Natural killer cell treated with Interleukin-12 subunit alpha and Interleukin-12 subunit beta and Interleukin-15 and Interleukin-18, amount 100 ng/mL, for 72 hours (primary cell): ENCODE results near the gene MKNK1. TPM values are rescaled to one million over a fixed set of nuclear protein-coding genes. Genes with fewer than 3 reads are reported as not detected.

ENCODE experiments used
- ATAC-seq, 2 donors: fragments of 150-1000 bp; cut with Tn5 transposase in 1 of 2; sonication (Bioruptor Pico), chemical (Tn5 transposase) in 1 of 2; 2 replicates each; pipeline ENCODE4 v1.10.0; 2021
- DNase-seq: peaks from one replicate; pipeline ENCODE4 v3.0.0; 2022; ENCODE audit warnings: low spot score
- H3K27ac Mint-ChIP-seq, 2 donors: 1 replicate in 1 of 2; 2 replicates in 1 of 2; pipeline ENCODE4 v1.8.0; 2022; ENCODE audit warnings: mixed read lengths in 2 of 2, mild to moderate bottlenecking in 1 of 2, moderate library complexity in 1 of 2
- H3K27me3 Mint-ChIP-seq, 2 donors: 1 replicate in 1 of 2; 2 replicates in 1 of 2; pipeline ENCODE4 v1.8.0; 2022; ENCODE audit warnings: mixed read lengths in 2 of 2
- H3K36me3 Mint-ChIP-seq: one replicate; pipeline ENCODE4 v1.8.0; 2022; ENCODE audit warnings: mixed read lengths
- H3K4me1 Mint-ChIP-seq, 2 donors: 1 replicate in 1 of 2; 2 replicates in 1 of 2; pipeline ENCODE4 v1.8.0; 2022; ENCODE audit warnings: low read depth in 2 of 2, mixed read lengths in 2 of 2, mild to moderate bottlenecking in 1 of 2
- H3K4me3 Mint-ChIP-seq: one replicate; pipeline ENCODE4 v1.8.0; 2022; ENCODE audit warnings: mixed read lengths
- H3K9me3 Mint-ChIP-seq: 2 replicates; pipeline ENCODE4 v1.8.0; 2022; ENCODE audit warnings: mixed read lengths
- total RNA-seq, 2 donors: library from RNA; stranded (reverse); gene quantifications; one replicate each; pipeline ENCODE4 v1.2.3, GENCODE V29; 2022

Gene MKNK1
- total RNA-seq, 2 donors from 2014 or later, result 63.7 to 89.9 TPM

GRCh38 chr1:46575778-46576177 is 28.3 kb downstream of the MKNK1 start:
- DNase-seq, result no peak
- H3K36me3 Mint-ChIP-seq, result peaks cover 11% of the 10 kb centered on the region
- ATAC-seq, result no peak
- H3K27ac Mint-ChIP-seq, result peak overlapping the region in 1 of 2 donors; percentile 27
- H3K4me3 Mint-ChIP-seq, result no peak overlapping the region
- H3K9me3 Mint-ChIP-seq, result no peaks in the 10 kb centered on the region
- no peaks in the 10 kb centered on the region for H3K27me3 Mint-ChIP-seq
- H3K4me1 Mint-ChIP-seq, result peaks cover 7 to 11% of the 10 kb centered on the region in 2 donors

DNA sequence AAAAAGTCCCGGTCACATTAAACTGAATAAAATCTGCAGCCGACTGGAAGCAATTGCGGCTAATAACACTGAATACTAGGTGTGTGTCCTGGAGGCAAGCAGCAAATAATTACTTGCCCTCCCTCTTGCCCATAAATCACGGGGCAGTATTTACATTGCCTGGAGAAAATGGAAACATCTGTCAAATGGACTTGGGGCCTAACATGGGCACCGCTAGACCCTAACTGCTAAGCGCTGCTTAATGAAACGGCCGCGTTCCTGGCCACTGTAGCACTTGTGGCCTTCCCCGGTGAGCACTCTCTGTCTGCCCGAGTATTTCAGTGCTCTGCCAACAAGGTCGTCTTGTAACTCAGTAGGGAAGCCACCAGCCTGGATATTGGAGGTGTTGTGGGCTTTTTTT is 28.8 kb downstream of the MKNK1 start:
- no peak for DNase-seq
- no peak overlapping the region for H3K4me3 Mint-ChIP-seq
- H3K27ac Mint-ChIP-seq, result peak overlapping the region in 1 of 2 donors; percentile 27
- peaks cover 6% of the 10 kb centered on the region for H3K36me3 Mint-ChIP-seq
- H3K9me3 Mint-ChIP-seq, result no peaks in the 10 kb centered on the region
- ATAC-seq, result no peak
- H3K4me1 Mint-ChIP-seq, result peaks cover 2 to 6% of the 10 kb centered on the region in 2 donors
- no peaks in the 10 kb centered on the region for H3K27me3 Mint-ChIP-seq

- peaks cover 6% of the 10 kb centered on the region for H3K36me3 Mint-ChIP-seq
- no peak for ATAC-seq
- no peak overlapping the region for H3K27ac Mint-ChIP-seq
Observed at GRCh38 chr1:46571691-46572225, 32.3 kb downstream of the MKNK1 start.

GRCh38 chr1:46569884-46570725 is 34.0 kb downstream of the MKNK1 start:
- ATAC-seq, result no peak
- Mint-ChIP-seq H3K27me3 (no peaks in the 10 kb centered on the region), H3K9me3 (no peaks in the 10 kb centered on the region), H3K4me1 (no peaks in the 10 kb centered on the region), H3K36me3 (peaks cover 6% of the 10 kb centered on the region), H3K4me3 (no peak overlapping the region), H3K27ac (no peak overlapping the region)
- no peak for DNase-seq

More at GRCh38 chr1:46571691-46572225, 32.3 kb downstream of the MKNK1 start:
- H3K4me3 Mint-ChIP-seq, result no peak overlapping the region
- H3K27me3 Mint-ChIP-seq, result no peaks in the 10 kb centered on the region
- no peaks in the 10 kb centered on the region for H3K4me1 Mint-ChIP-seq
- no peaks in the 10 kb centered on the region for H3K9me3 Mint-ChIP-seq
- DNase-seq, result no peak

DNA sequence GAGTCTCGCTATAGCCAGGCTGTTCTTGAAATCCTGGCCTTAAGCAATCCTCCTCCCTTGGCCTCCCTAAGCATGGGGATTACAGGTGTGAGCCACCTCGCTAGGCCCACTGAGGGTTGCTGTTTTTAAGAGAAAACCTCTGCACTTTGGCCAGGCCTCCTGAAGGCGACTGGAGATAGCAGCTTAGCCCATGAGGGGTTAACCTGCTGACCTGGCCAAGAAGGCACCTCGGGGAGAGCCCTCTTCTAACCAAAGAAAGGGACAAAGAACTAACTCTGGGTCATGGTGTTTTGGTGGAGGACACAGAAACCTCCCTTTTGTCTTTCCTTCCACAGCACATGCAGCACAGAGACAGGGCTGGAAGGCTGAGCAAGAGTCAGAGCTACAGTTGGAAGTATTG is 35.0 kb downstream of the MKNK1 start:
- Mint-ChIP-seq H3K27ac (no peak overlapping the region), H3K27me3 (no peaks in the 10 kb centered on the region)

GRCh38 chr1:46568461-46568891 is 35.6 kb downstream of the MKNK1 start:
- Mint-ChIP-seq H3K27ac (no peak overlapping the region), H3K4me1 (no peaks in the 10 kb centered on the region), H3K9me3 (no peaks in the 10 kb centered on the region), H3K27me3 (no peaks in the 10 kb centered on the region), H3K36me3 (peaks cover 6% of the 10 kb centered on the region), H3K4me3 (no peak overlapping the region)
- DNase-seq (no peak), ATAC-seq (no peak)

More for the DNA sequence above, 35.0 kb downstream of the MKNK1 start:
- DNase-seq (no peak), ATAC-seq (no peak)
- Mint-ChIP-seq H3K36me3 (peaks cover 6% of the 10 kb centered on the region), H3K4me3 (no peak overlapping the region), H3K4me1 (no peaks in the 10 kb centered on the region), H3K9me3 (no peaks in the 10 kb centered on the region)

DNA sequence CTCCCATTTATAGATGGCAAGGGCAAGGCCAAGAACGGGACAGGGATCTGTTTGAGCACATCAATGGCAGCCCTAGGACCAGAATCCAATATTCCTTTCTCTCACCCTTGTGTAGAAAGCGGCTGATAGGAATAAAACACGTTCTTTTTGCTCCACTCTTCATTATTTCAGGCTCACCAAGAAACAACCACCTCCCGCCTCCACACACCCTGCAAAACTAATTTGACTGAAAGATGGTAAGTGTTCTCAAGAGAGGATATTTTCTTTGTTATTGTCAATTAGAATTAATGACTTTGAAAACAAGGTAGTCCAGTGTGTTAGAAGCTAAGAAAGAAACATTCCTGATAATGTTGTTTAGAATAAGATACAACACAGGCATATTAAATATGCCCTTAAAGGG is 40.7 kb downstream of the MKNK1 start:
- DNase-seq, result no peak
- no peak overlapping the region for H3K27ac Mint-ChIP-seq
- ATAC-seq, result no peak
- H3K9me3 Mint-ChIP-seq, result no peaks in the 10 kb centered on the region
- no peak overlapping the region for H3K4me3 Mint-ChIP-seq
- no peaks in the 10 kb centered on the region for H3K27me3 Mint-ChIP-seq
- no peaks in the 10 kb centered on the region for H3K4me1 Mint-ChIP-seq
- H3K36me3 Mint-ChIP-seq, result peaks cover 6% of the 10 kb centered on the region

DNA sequence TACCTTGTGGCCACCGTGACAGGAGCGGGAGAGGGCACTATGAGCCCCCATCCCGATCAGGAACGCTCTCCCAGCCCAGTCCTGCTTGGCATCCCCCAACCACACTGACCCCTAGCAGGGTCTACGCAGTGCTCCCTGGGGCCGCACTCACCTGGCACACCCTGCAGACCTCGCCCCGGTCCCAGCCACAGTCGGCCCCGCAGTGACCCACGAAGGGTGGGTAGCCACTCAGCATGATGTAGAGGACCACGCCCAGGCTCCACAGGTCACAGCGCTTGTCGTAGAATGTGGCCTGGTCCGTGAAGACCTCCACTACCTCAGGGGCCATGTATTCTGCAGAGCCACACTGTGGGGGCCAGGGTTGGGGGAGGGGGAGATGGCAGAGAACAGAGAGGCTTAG is 41.6 kb downstream of the MKNK1 start:
- Mint-ChIP-seq H3K9me3 (no peaks in the 10 kb centered on the region), H3K36me3 (peaks cover 4% of the 10 kb centered on the region)
- ATAC-seq, result peak in 1 of 2 donors; percentile 17

DNA sequence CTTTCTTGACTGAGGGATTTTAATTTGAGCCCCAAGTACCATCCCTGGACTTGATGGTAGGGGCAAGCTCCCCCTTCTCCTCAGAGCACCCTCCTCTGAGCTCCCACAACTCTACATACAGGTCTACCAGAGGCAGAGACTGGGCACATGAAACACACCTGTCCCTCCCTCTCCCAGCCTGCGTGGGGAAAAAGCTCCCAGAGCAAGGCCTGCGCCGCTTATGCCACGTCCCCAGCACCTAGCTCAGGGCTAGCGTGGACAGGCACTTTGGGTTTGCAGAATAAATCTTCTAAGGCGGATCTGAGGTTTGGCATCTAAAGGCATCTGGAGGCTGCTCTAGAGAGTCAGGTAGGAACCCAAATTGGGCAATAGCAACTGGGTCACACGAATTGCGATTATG is 45.1 kb downstream of the MKNK1 start:
- Mint-ChIP-seq H3K27me3 (no peaks in the 10 kb centered on the region), H3K27ac (no peak overlapping the region), H3K4me3 (no peak overlapping the region), H3K36me3 (peaks cover 4% of the 10 kb centered on the region), H3K9me3 (no peaks in the 10 kb centered on the region), H3K4me1 (no peaks in the 10 kb centered on the region)
- DNase-seq (no peak), ATAC-seq (no peak)

More for the DNA sequence above, 41.6 kb downstream of the MKNK1 start:
- Mint-ChIP-seq H3K27me3 (no peaks in the 10 kb centered on the region), H3K4me3 (no peak overlapping the region), H3K27ac (no peak overlapping the region), H3K4me1 (no peaks in the 10 kb centered on the region)
- DNase-seq, result no peak

DNA sequence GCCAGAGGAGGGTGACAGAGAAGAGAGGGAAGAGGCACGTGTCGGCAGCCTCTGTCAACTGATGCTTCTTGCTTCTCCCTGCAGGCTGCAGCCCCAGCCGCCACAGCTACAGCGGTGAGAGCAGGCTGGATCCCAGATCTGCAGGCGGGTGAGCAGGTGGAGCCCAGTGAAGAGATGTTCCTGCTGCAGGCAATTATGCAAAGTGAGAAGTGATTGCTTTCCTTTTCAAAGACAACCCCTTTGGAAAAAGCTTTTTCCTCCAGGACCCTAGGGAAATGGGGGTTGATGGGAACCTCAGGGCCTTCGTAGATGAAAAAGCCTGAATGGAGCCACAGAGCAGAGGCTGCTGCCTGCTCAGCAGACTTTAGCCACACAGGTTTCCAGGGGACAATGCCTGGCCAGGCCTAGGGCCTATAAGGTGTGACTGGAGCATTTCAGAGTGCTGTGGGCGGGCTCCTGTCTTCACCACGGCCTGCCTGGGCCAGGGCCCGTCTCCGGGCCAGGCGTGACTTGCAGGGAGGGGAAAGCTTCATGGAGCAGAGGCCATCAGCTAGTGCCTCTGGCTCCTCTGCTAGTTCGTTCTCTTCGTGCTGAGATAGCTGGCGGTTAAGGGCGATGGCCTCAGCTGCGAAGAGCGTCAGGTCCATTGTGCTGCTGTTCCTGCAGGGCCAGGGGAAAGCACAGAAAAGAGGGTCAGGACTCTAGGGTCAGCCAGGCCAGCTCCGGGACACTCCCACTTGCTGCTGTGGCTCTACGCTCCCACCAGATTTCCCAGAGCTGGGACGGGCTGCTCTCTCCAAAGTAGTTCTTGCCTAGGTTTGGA is 45.7 kb downstream of the MKNK1 start:
- DNase-seq, result no peak
- H3K27me3 Mint-ChIP-seq, result no peaks in the 10 kb centered on the region
- no peaks in the 10 kb centered on the region for H3K9me3 Mint-ChIP-seq
- H3K27ac Mint-ChIP-seq, result no peak overlapping the region
- no peak for ATAC-seq
- no peak overlapping the region for H3K4me3 Mint-ChIP-seq
- H3K36me3 Mint-ChIP-seq, result peaks cover 4% of the 10 kb centered on the region
- no peaks in the 10 kb centered on the region for H3K4me1 Mint-ChIP-seq

DNA sequence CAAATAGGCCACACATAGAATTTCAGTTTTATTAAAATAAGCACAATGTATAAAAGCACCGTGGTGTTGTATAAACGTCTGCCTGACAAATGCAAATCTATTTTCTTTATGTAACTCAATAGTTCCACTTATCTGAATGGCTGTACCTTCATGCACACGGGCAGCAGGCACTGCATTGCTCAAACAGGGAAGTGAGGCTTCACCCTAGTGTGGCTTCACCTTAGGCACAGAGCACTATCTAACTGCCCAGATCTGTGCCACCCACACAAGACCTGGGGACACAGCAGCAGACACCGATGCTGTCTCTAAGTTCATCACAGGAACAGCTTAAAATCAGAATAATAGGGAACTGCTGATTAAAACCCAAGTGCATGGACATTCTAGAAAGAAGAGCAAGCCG is 46.7 kb downstream of the MKNK1 start:
- DNase-seq (no peak), ATAC-seq (no peak)
- Mint-ChIP-seq H3K4me1 (no peaks in the 10 kb centered on the region), H3K9me3 (no peaks in the 10 kb centered on the region), H3K27me3 (no peaks in the 10 kb centered on the region), H3K27ac (no peak overlapping the region), H3K36me3 (peaks cover 4% of the 10 kb centered on the region), H3K4me3 (no peak overlapping the region)

DNA sequence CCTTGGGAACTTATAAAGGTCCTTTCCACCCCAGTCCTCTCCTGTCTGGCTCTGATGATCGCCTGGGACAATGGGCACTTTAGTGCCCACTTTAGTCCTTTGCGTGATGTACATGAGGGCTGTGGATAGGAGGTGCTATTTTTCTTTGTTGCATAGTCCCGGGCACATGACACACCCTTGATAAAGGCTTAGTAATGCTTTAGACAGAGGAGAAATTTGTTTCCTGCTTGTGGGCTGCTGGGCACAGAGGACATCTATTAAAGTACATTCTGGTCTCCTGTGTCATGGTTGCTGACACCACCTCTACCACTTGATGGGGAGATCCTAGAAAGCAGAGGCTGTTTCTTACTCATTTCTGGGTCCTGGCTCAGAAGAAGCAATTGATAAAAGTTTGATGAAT is 47.2 kb downstream of the MKNK1 start:
- Mint-ChIP-seq H3K4me3 (no peak overlapping the region), H3K27ac (no peak overlapping the region), H3K36me3 (peaks cover 4% of the 10 kb centered on the region), H3K27me3 (no peaks in the 10 kb centered on the region), H3K9me3 (no peaks in the 10 kb centered on the region), H3K4me1 (no peaks in the 10 kb centered on the region)
- ATAC-seq, result peak in 1 of 2 donors; percentile 28
- DNase-seq, result no peak

- H3K27me3 Mint-ChIP-seq, result no peaks in the 10 kb centered on the region
- DNase-seq, result no peak
- H3K9me3 Mint-ChIP-seq, result no peaks in the 10 kb centered on the region
- ATAC-seq, result no peak
- H3K27ac Mint-ChIP-seq, result no peak overlapping the region
- H3K36me3 Mint-ChIP-seq, result peaks cover 4% of the 10 kb centered on the region
- no peak overlapping the region for H3K4me3 Mint-ChIP-seq
- H3K4me1 Mint-ChIP-seq, result no peaks in the 10 kb centered on the region
Observed at GRCh38 chr1:46555826-46556619, 48.0 kb downstream of the MKNK1 start.
